NCI-H345 (cell line): ENCODE measurements around the gene C5orf15.
A peak's percentile ranks its signal among the peaks of the same experiment; 100 is the strongest.
"Not testable (repeated sequence)": the region's sequence is repeated elsewhere in the genome, so short reads cannot be mapped to it uniquely, and the experiment has no call there.

Experiments used
- DNase-seq: peaks from one replicate; lab custom pipeline; 2025; lab: John Stamatoyannopoulos, UW

C5orf15 gene

GRCh38 chr5:133937628-133938027 is 30.8 kb downstream of the C5orf15 start:
- not testable (repeated sequence) for DNase-seq

GRCh38 chr5:133936651-133937015 is 31.8 kb downstream of the C5orf15 start:
- DNase-seq: no peak

GRCh38 chr5:133935991-133936650 is 32.3 kb downstream of the C5orf15 start:
- not testable (repeated sequence) for DNase-seq

DNA sequence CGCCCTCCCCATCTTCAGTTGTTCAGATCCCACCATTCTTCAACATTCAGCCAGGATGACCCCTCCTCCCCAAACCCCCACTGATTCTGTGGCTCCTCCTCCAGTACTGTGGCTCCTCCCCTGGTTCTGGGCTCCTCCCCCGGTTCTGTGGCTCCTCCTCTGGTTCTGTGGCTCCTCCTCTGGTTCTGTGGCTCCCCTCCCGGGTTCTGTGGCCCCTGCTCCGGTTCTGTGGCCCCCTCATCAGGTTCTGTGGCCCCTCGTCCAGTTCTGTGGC is 32.8 kb downstream of the C5orf15 start:
- DNase-seq: no peak

GRCh38 chr5:133934822-133935666 is 33.4 kb downstream of the C5orf15 start:
- DNase-seq: peak; percentile 76

DNA sequence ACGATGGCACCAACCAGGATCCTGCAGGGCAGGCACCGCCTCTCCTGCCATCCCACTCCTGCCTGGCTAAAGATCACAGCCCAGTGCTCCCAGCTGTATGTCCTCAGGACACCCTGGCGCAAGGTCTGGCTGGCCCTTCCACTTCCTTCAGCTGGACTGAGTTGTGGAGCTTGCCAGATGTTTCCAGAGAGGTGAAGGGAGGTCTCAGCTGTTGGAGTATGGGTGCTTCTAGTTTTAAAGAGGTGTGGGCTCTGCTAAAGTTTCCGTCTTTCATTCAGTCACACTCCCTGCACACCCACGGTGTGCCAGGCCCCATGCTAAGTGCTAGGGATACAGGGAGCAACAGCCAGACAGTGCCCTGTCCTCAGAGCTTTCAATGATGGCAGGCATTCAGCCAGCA is 34.1 kb downstream of the C5orf15 start:
- DNase-seq: no peak

GRCh38 chr5:133933670-133934295 is 34.6 kb downstream of the C5orf15 start:
- no peak for DNase-seq

DNA sequence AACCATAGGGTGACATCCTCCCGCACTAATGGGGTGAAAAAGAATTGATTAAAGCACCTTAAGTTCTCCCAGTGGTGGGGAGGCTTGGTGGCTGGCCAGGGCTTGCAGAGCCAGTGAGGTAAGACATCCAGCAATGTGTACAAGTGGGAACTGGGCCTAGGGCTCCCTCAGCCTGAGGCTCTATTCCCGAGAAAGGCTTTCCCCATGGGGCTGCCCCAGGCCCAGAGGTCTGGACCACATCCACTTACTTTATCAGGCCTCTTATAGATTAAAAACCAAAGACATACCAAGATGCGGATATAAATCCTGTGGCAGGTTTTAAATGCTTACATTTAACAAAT is 35.3 kb downstream of the C5orf15 start:
- no peak for DNase-seq

DNA sequence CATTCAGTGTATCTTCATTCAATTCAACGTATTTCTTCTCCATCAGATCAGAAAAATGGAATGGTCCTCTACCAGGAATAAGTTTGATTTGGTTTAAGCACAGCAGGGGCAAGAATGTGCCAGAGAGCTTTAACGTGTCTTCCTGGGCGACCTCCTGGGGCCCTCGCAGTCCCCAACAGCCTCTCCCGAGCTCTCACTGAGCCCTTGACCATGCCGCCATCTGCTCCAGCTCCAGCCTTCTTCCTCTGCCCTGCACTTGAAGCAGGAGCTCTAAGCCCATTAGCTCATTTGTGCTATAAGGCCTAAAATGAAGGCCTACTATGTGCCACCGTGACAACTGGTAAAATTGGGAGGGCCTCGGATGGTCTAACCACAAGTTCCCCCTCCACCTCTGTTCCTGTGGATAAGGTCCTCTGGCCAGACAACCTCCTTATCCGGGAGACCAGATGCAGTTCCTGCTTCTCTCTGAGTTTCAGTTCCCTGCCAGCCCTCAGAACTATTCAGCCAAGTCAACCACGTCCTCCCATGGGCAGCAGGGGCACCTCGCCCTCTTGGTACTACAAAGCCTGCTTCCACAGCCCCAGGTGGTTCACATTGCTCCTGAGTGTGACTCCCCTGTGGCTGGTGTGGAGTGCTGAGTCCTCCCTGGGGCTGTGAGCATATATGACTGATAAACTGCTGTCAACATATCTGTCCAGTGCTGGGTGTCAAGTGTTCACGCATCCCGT is 35.8 kb downstream of the C5orf15 start:
- no peak for DNase-seq

DNA sequence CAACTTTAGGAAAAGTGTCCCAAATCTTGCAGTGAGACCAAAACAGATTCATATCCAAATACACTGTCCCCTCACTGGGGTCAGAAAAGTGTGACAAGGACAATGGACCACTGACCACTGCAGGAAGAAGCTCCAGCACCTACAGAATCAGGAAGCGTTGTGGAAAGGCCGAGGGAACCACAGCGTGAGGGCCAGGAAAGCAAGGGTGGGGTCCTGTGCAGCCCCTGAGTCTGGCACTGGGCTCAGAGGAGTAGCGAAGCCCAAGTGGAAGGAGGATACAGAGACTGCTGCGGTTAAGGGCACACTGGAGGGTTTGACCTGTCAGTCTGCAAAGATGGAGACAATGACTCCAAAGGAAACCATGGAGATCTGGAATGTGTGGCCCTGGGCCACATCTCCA is 36.9 kb downstream of the C5orf15 start:
- DNase-seq: no peak

DNA sequence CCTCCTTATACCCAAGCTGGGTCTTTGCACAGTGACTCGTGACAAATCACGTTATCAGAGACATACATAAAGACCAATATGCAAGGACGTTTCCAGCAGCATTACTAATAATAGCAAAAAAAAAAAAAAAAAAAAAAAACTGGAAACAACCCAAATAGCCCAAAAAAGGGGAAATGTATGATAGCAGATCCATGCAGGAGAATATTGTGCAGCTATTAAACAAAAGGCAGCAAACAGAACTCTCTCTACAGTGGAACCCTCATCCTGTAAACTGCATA is 37.7 kb downstream of the C5orf15 start:
- no peak for DNase-seq

DNA sequence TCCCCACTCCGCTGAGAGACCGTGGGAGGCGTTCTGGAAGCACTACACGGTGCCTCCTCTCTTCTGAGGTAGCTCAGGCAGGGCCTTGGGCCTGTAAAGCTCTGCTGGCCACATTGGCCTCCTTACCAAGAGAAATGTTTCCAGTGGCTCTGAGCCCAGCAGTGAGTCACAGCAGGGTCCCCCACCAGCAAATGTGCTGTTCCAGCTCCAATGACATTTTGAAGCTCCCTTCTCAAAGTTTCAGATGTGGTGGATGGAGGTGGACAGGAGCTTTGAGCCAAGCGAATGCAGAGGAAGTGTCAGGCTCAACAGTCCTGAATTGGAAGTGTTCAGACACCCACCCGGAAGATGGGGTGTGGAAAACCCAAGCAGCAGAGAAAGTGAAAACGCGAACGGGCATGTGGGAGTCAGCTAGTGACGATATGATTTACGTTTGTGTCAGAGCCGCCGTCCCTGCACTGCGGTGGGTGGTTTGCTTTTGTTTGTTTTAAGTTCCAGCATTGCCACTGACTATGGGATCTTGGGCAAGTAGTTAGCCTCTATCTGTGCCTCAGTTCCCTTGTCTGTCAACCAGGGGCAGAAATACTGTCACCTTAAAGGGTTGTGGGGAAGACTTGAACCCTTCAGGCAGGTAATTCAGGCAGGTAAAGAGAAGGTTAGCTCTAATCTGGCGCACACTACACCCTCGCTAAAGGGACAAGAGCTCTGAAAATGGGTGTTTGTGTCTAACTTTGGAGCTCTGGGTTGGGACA is 38.2 kb downstream of the C5orf15 start:
- DNase-seq: no peak

- DNase-seq: no peak
Observed at GRCh38 chr5:133928587-133929393, 39.6 kb downstream of the C5orf15 start.

GRCh38 chr5:133927300-133928180 is 40.9 kb downstream of the C5orf15 start:
- no peak for DNase-seq

- DNase-seq: peak; percentile 30
Observed at GRCh38 chr5:133926489-133927299, 41.7 kb downstream of the C5orf15 start.

- no peak for DNase-seq
Observed at GRCh38 chr5:133925866-133926488, 42.4 kb downstream of the C5orf15 start.

DNA sequence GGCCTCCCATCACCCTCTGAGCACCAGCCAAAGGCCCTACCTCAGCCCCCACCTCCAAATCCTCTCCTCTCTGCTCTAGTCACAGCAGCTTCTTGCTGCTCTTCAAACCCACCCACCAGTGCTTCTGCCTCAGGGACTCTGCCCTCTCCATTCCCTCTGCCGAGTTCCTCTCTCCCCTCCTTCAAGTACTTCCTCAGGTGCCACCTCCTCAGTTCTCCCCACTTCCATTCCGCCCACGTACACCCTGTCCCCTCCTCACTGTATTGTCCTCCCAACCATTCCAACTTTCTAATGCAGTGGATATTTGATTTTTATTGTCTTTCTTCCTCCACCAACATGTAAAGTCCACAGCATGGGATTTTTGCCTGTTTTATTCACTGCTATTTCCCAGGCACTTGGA is 43.2 kb downstream of the C5orf15 start:
- DNase-seq: peak; percentile 39

DNA sequence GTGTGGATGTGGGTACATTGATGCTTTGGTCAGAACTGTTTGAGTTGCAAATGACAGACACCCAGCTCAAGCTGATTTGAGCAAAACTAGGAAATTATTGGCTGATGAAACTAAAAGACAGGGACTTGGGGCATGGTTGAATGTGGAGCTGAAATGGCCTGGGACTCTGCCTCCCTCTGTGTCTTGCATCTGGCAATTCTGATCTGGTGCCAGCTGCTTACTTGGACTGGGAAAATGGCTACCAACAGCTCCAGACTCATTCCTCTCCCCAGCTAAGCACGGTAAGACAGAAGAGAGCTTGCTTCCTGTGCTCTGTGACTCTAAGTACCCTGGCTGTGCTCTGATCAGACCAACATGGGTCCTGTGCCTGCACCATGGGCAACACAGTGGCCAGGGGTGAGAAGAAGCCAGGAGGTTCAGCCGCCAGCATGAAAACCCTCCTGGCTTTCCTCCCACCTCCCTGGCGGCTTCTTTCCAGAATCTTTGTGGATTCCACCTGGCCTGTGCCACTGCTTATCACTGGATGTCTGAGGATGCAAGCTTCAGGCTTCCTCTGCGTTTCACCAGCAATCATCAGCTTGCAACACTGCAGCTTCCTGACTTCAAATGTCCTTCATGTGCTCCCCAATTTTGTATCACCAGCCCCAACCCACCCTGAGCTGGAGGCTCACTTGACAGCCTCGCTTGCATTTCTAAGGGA is 44.1 kb downstream of the C5orf15 start:
- peak; percentile 46 for DNase-seq
